ENCODE measurements around the gene GBA3.

The GBA3 gene

DNA sequence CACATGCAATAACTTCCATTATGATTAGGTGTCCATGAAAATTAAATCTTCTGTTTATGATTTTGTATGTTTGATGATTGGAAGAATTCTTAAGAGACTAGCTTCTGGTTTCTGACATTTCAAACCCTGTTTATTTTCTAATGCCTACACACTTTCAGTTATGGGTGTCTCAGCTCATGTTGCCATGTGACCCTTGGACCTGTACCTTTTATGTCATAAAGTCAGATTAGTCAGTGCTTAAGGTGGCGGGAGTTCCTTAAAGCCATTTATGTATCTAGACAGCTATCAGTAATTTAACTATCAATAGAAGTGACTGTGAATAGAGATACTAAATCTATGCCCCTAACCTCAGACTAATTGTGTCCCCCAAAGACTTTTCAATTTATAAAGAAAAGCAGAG lies 155.6 kb downstream of the GBA3 start:
- no peaks in the 10 kb centered on the region for H3K4me1 Mint-ChIP-seq (ENCODE audit: low read depth in 2 of 2)
- no peak for ATAC-seq (replicated peaks)
- H3K27ac Mint-ChIP-seq: no peak overlapping the region
- no peak overlapping the region for H3K4me3 Mint-ChIP-seq
- H3K36me3 Mint-ChIP-seq (ENCODE audit: insufficient read depth): no peaks in the 10 kb centered on the region
- H3K9me3 Mint-ChIP-seq: peaks cover 0 to 23% of the 10 kb centered on the region in 2 donors
- DNase-seq: no peak
- no peaks in the 10 kb centered on the region for H3K27me3 Mint-ChIP-seq

GRCh38 chr4:22850055-22850454 lies 157.3 kb downstream of the GBA3 start:
- H3K27ac Mint-ChIP-seq: no peak overlapping the region
- H3K36me3 Mint-ChIP-seq (ENCODE audit: insufficient read depth): no peaks in the 10 kb centered on the region
- H3K4me3 Mint-ChIP-seq: no peak overlapping the region
- peaks cover 0 to 23% of the 10 kb centered on the region in 2 donors for H3K9me3 Mint-ChIP-seq
- DNase-seq (no peak), ATAC-seq (replicated peaks) (no peak)
- no peaks in the 10 kb centered on the region for H3K4me1 Mint-ChIP-seq (ENCODE audit: low read depth in 2 of 2)
- H3K27me3 Mint-ChIP-seq: no peaks in the 10 kb centered on the region

DNA sequence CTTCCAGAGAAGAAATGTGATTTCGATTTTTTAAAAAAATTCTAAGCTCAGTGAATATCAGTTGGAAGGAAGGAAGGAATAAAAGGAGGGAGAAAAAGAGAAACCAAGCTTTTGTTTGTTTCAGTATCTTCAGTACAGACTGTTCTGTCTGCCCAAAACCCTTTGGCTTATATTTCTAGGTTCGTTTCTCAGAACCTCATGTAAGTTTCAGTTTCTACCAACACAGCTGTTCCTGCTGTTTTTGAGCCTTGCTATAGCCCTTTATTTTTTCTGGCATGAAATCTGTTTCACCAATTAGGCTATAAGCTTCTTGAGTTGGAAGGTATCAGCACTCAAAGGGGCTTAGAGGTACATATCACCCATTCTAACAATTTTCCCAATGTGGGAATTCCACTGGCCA lies 157.9 kb downstream of the GBA3 start:
- H3K9me3 Mint-ChIP-seq: peaks cover 0 to 23% of the 10 kb centered on the region in 2 donors
- H3K27me3 Mint-ChIP-seq: no peaks in the 10 kb centered on the region
- H3K4me3 Mint-ChIP-seq: no peak overlapping the region
- no peaks in the 10 kb centered on the region for H3K4me1 Mint-ChIP-seq (ENCODE audit: low read depth in 2 of 2)
- ATAC-seq (replicated peaks): no peak
- no peak for DNase-seq
- no peak overlapping the region for H3K27ac Mint-ChIP-seq
- no peaks in the 10 kb centered on the region for H3K36me3 Mint-ChIP-seq (ENCODE audit: insufficient read depth)

GRCh38 chr4:22857411-22857810 lies 164.7 kb downstream of the GBA3 start:
- H3K27me3 Mint-ChIP-seq: no peaks in the 10 kb centered on the region
- peaks cover 0 to 5% of the 10 kb centered on the region in 2 donors for H3K9me3 Mint-ChIP-seq
- no peak overlapping the region for H3K4me3 Mint-ChIP-seq
- ATAC-seq (replicated peaks): no peak
- no peaks in the 10 kb centered on the region for H3K4me1 Mint-ChIP-seq (ENCODE audit: low read depth in 2 of 2)
- no peak overlapping the region for H3K27ac Mint-ChIP-seq
- H3K36me3 Mint-ChIP-seq (ENCODE audit: insufficient read depth): no peaks in the 10 kb centered on the region
- DNase-seq: no peak

GRCh38 chr4:22859318-22859717 lies 166.6 kb downstream of the GBA3 start:
- DNase-seq (no peak), ATAC-seq (replicated peaks) (no peak)
- no peaks in the 10 kb centered on the region for H3K36me3 Mint-ChIP-seq (ENCODE audit: insufficient read depth)
- no peak overlapping the region for H3K27ac Mint-ChIP-seq
- H3K27me3 Mint-ChIP-seq: no peaks in the 10 kb centered on the region
- peaks cover 0 to 8% of the 10 kb centered on the region in 2 donors for H3K9me3 Mint-ChIP-seq
- no peak overlapping the region for H3K4me3 Mint-ChIP-seq
- H3K4me1 Mint-ChIP-seq (ENCODE audit: low read depth in 2 of 2): no peaks in the 10 kb centered on the region
